A673 (cell line): ENCODE data around the gene IGFALS. TPM values are rescaled to one million over a fixed set of nuclear protein-coding genes. Genes with fewer than 3 reads are reported as not detected.

Experiments used
- BruUV-seq: library from RNA; stranded (reverse); fragments of 400-500 nt; replicated peaks from 2 replicates; lab custom pipeline; 2021; lab: Mats Ljungman, UMichigan
- CTCF ChIA-PET: fragments of 300-600 bp; sonication (Branson Sonifier 250); formaldehyde crosslinking; loops from one replicate; lab custom pipeline; 2022; ENCODE audit warnings: antibody characterized with exemption; lab: Charles Lee
- POLR2A ChIA-PET: fragments of 300-600 bp; sonication (Branson Sonifier 250); formaldehyde crosslinking; loops from one replicate; lab custom pipeline; 2022; ENCODE audit warnings: antibody characterized with exemption; ENCODE audit not compliant: low non-redundant PET; lab: Charles Lee
- DNase-seq: peaks from one replicate; pipeline ENCODE4 v3.0.0-alpha.2; 2015; ENCODE audit warnings: low spot score
- H3K27ac ChIP-seq: fragments of 200-600 bp; sonication (generic); 2 replicates; pipeline ENCODE4 v1.5.1; 2016; ENCODE audit warnings: mixed run types, low read depth, mild to moderate bottlenecking, mixed read lengths, antibody characterized with exemption, low read length; ENCODE audit not compliant: poor library complexity, severe bottlenecking
- H3K27me3 ChIP-seq: fragments of 200-600 bp; sonication (generic); replicated peaks from 2 replicates; pipeline ENCODE4 v1.6.1; 2017; ENCODE audit warnings: mixed run types, low read depth, mild to moderate bottlenecking, mixed read lengths, antibody characterized with exemption, low read length; ENCODE audit not compliant: insufficient read depth, poor library complexity
- H3K36me3 ChIP-seq: fragments of 200-600 bp; sonication (generic); 2 replicates; pipeline ENCODE4 v1.6.1; 2016; ENCODE audit warnings: mixed run types, mild to moderate bottlenecking, mixed read lengths, antibody characterized with exemption, low read length; ENCODE audit not compliant: insufficient read depth, poor library complexity, severe bottlenecking
- H3K4me1 ChIP-seq: fragments of 200-600 bp; sonication (generic); 2 replicates; pipeline ENCODE4 v1.6.1; 2017; ENCODE audit warnings: mixed run types, mild to moderate bottlenecking, mixed read lengths, antibody characterized with exemption, low read length; ENCODE audit not compliant: insufficient read depth, poor library complexity, severe bottlenecking
- H3K4me3 ChIP-seq: fragments of 200-600 bp; sonication (generic); 2 replicates; pipeline ENCODE4 v1.5.1; 2016; ENCODE audit warnings: low read depth, mixed run types, mild to moderate bottlenecking, mixed read lengths, low read length; ENCODE audit not compliant: poor library complexity, severe bottlenecking
- H3K9me3 ChIP-seq: fragments of 200-600 bp; sonication (generic); 2 replicates; pipeline ENCODE4 v1.6.1; 2016; ENCODE audit warnings: mixed run types, low read depth, mild to moderate bottlenecking, mixed read lengths, antibody characterized with exemption, low read length; ENCODE audit not compliant: poor library complexity, severe bottlenecking
- EZH2 ChIP-seq: fragments of 200-600 bp; sonication (generic); IDR thresholded peaks from 2 replicates; pipeline ENCODE4 v1.6.1; 2017; ENCODE audit warnings: borderline replicate concordance, low read depth, mild to moderate bottlenecking, mixed read lengths, antibody characterized with exemption, low read length; ENCODE audit not compliant: poor library complexity, severe bottlenecking
- intact Hi-C: fragments of 100-400 bp; cut with micrococcal nuclease; formaldehyde crosslinking; loops from one replicate; pipeline ENCODE4 v1.10.0; 2022; ENCODE audit not compliant: unreplicated experiment
- total RNA-seq: library from RNA; stranded (reverse); gene quantifications from 2 replicates; pipeline ENCODE4 v1.2.3, GENCODE V29; 2021
- TF ChIP-seq, protein P1 (sequence below): fragments of 300-800, 200-600 bp; sonication (generic); conservative IDR thresholded peaks from 2 replicates; pipeline ENCODE4 v1.5.1; 2017; ENCODE audit warnings: low read depth, mild to moderate bottlenecking, antibody characterized with exemption, low read length, moderate library complexity, mixed read lengths

The IGFALS gene
- total RNA-seq, 1 experiment from 2014 or later = not detected

DNA sequence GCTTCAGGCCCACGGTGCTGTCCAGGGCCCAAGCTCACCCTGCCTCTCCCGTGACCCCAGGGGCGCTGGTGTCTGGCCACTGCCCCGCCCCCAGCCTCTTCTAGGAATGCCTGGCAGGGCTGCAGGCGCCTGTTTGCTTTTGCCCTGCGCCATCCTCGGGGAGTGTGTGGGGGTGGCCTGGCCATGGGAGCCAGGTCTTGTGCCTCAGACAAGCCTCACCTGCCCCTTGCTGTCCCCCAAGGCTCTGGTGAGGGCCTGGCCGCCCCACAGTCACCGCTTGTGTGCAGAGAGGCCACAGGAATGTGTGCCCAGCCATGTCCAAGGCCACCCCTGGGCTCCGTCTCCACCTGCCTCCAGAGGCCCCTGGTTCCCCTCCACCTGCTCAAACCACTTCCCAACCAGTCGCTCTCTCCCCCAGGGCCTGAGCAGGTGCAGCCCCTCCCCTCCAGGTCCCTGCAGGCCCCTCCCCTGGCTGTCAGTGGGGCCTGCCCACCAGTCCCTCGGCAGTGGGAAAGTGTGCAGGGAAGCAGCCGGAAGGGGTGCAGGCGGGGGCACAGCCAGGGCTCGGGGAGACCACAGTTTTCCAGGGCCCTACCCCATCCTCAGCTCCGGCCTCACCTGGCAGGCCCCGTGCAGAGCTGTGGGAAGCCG lies 841 bp upstream of the IGFALS start:
- Histone ChIP-seq H3K27ac (no peak overlapping the region), H3K9me3 (peaks cover 6% of the 10 kb centered on the region), H3K4me1 (no peaks in the 10 kb centered on the region), H3K4me3 (no peak overlapping the region), H3K36me3 (peaks cover under 1% of the 10 kb centered on the region), H3K27me3 (no peaks in the 10 kb centered on the region)
- CTCF ChIA-PET = interaction anchor here (0.5 kb wide), 1 partner anchor 117 kb away, joined by 6 read pairs; no protein-coding TSS in a partner anchor
- intact Hi-C loops = no loop called here
- BruUV-seq = no TSS peak
- no peak for DNase-seq
- TF ChIP-seq, protein P1, sequence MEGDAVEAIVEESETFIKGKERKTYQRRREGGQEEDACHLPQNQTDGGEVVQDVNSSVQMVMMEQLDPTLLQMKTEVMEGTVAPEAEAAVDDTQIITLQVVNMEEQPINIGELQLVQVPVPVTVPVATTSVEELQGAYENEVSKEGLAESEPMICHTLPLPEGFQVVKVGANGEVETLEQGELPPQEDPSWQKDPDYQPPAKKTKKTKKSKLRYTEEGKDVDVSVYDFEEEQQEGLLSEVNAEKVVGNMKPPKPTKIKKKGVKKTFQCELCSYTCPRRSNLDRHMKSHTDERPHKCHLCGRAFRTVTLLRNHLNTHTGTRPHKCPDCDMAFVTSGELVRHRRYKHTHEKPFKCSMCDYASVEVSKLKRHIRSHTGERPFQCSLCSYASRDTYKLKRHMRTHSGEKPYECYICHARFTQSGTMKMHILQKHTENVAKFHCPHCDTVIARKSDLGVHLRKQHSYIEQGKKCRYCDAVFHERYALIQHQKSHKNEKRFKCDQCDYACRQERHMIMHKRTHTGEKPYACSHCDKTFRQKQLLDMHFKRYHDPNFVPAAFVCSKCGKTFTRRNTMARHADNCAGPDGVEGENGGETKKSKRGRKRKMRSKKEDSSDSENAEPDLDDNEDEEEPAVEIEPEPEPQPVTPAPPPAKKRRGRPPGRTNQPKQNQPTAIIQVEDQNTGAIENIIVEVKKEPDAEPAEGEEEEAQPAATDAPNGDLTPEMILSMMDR = no peak
- POLR2A ChIA-PET = no interaction called here

DNA sequence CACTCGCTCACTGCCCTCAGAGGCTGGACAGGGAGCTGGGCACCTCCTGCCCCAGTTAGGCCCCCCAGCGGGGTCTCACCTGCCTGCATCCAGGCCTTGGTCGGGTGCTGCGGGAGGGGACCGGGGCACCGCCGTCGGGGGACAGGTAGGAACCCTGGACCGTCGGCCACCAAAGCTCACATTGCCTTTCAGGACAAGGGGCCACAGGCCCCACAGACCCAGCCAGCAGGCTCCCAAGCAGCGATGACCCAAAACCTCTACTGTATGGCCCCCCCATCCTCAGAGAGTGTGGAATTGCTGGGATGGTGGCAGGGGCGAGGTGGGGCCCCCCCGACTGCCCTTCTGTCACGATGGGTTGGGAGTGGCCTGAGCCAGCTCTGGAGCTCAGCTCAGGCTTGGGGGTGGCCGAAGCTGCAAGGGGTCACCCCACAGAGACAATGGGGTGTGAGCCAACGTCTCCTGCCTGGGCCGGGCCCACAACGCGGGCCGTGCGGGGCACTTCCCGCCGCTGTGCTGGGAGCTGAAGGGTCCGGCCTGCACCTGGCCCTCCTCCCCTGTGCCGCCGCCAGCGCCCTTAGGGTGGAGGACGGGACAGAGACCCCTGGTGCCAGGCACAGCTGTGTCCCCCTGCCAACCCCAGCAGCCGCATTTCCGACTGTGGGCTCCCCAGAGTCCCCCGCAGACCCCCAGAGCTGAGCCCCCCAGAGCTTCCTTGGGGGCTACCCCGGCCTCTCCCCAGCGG lies 498 bp downstream of the IGFALS start:
- Histone ChIP-seq H3K27ac (no peak overlapping the region), H3K36me3 (peaks cover 14% of the 10 kb centered on the region), H3K4me1 (no peaks in the 10 kb centered on the region), H3K4me3 (no peak overlapping the region), H3K9me3 (peaks cover 3% of the 10 kb centered on the region), H3K27me3 (no peaks in the 10 kb centered on the region)
- ChIA-PET POLR2A (no interaction called here), CTCF (no interaction called here)
- TF ChIP-seq EZH2 = no peak
- TF ChIP-seq, protein P1 = no peak
- DNase-seq = no peak
- BruUV-seq = no TSS peak
- intact Hi-C loops = no loop called here

- Histone ChIP-seq H3K4me1 (no peaks in the 10 kb centered on the region), H3K4me3 (no peak overlapping the region), H3K27me3 (no peaks in the 10 kb centered on the region), H3K9me3 (no peaks in the 10 kb centered on the region), H3K36me3 (peaks cover 18% of the 10 kb centered on the region), H3K27ac (no peak overlapping the region)
- ChIA-PET POLR2A (no interaction called here), CTCF (no interaction called here)
- intact Hi-C loops = no loop called here
- no peak for DNase-seq
- no TSS peak for BruUV-seq
- TF ChIP-seq, protein P1 = no peak
- no peak for TF ChIP-seq EZH2
Observed at GRCh38 chr16:1791943-1792812, 1.3 kb downstream of the IGFALS start.
